H1 (cell line): ENCODE measurements around the gene CDKN2B-AS1. TPM values are rescaled to one million over a fixed set of nuclear protein-coding genes. Genes with fewer than 3 reads are reported as not detected.

Source experiments
- ASH2L ChIP-seq: fragments of 200-600, 300-600 bp; sonication (generic); IDR thresholded peaks from one replicate; pipeline ENCODE4 v1.7.1; 2017; ENCODE audit warnings: low read length
- KDM1A ChIP-seq: fragments of 200-600, 300-600 bp; sonication (generic); IDR thresholded peaks from 2 replicates; pipeline ENCODE4 v1.7.1; 2016; ENCODE audit warnings: mild to moderate bottlenecking, low read length, borderline replicate concordance
- MAX ChIP-seq: IDR thresholded peaks from 2 replicates; pipeline ENCODE4 v1.6.1; 2012; ENCODE audit warnings: inconsistent platforms
- SIN3A ChIP-seq, 2 experiments: IDR thresholded peaks in 1 of 2; conservative IDR thresholded peaks in 1 of 2; 2 replicates each; pipeline ENCODE4 v1.6.1; 2011 to 2012; ENCODE audit warnings: low read length in 2 of 2, improper control_type of control experiment in 1 of 2, low read depth in 1 of 2, mild to moderate bottlenecking in 1 of 2
- TBP ChIP-seq: IDR thresholded peaks from 2 replicates; pipeline ENCODE4 v1.6.1; 2011; ENCODE audit warnings: low read depth, low read length, improper control_type of control experiment
- polyA plus RNA-seq, 7 experiments: library from polyadenylated mRNA; depleted of rRNA in 3 of 7; stranded (reverse) in 5 of 7; unstranded in 2 of 7; fragments of >200 nt in 5 of 7; fragments of 200-250 nt in 2 of 7; gene quantifications; 1 replicate in 5 of 7; 2 replicates in 1 of 7; 4 replicates in 1 of 7; pipeline versions ENCODE4 v1.2.1 to v1.2.3, GENCODE V29; 2011 to 2013; ENCODE audit warnings: missing spikeins in 2 of 7, mixed read lengths in 2 of 7
- total RNA-seq: library from RNA; stranded (reverse); fragmentation: NEBNext Ultra II Directional; extraction: Animal tissue kit (Norgen Biotek cat#: 25700); gene quantifications from 2 replicates; pipeline ENCODE4 v1.2.1, GENCODE V29; 2021

Gene CDKN2B-AS1
- total and polyA plus RNA-seq, 2 of the 8 experiments (the other 6 are each of a cell fraction or from before 2014, with no cell fraction given) = not detected

DNA sequence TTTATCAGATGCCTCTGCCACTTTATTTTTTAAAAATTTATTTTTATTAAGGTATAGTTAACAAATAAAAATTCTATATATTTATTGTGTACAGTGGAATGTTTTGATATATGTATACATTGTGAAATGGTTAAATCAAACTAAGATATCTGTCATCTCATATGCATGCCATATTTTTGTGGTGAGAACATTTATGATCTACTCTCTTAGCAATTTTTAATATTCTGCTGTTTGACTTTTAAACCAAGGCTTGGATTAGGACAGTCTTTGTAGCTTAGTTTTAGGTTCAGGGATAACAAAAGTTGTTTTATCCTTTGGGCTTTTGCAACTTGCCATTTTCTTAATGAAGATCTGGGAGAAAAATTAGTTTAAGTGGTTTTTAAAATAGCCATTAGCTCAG lies 60.5 kb downstream of the CDKN2B-AS1 start (continued):
- TF ChIP-seq MAX = no peak
- TF ChIP-seq TBP = no peak
- no peak for TF ChIP-seq ASH2L
- TF ChIP-seq KDM1A = no peak
- TF ChIP-seq SIN3A (conservative IDR thresholded peaks at IDR 0.05 in 1 of 2, IDR thresholded peaks at IDR 0.05 in 1 of 2; ENCODE audit: low read depth in 1 of 2, low read length in 2 of 2) = no peak
